ENCODE measurements around the gene OSBPL8.
A peak's percentile ranks its signal among the peaks of the same experiment; 100 is the strongest.

Gene OSBPL8

DNA sequence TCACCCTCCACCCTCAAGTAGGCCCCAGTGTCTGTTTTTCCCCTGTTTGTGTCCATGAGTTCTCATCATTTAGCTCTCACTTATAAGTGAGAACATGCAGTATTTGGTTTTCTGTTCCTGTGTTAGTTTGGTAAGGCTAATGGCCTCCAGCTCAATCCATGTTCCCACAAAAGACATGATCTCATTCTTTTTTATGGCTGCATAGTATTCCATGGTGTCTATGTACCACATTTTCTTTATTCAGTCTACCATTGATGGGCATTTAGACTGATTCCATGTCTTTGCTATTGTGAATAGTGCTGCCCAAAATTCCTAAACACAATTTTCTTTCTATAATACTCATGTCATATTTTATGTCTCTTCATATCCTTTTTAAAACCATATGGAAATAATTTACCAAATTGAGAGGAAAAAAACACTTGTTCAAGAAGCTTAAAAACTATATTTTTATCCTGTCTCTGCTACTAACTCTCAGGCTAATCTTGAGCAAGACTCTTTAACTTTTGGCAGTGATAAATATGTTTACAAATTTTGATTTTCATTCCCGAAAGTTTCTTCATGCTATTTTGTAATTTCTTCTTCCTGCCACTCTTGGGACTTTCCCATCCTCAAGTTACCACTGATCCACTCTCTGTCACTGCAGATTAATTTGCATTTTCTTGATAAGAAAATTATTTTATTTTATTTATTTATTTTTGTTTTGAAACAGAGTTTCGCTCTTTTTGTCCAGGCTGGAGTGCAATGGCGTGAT is 28.0 kb upstream of the OSBPL8 start:
- no peak overlapping the region for H3K27ac ChIP-seq
- TF ChIP-seq, protein P1, sequence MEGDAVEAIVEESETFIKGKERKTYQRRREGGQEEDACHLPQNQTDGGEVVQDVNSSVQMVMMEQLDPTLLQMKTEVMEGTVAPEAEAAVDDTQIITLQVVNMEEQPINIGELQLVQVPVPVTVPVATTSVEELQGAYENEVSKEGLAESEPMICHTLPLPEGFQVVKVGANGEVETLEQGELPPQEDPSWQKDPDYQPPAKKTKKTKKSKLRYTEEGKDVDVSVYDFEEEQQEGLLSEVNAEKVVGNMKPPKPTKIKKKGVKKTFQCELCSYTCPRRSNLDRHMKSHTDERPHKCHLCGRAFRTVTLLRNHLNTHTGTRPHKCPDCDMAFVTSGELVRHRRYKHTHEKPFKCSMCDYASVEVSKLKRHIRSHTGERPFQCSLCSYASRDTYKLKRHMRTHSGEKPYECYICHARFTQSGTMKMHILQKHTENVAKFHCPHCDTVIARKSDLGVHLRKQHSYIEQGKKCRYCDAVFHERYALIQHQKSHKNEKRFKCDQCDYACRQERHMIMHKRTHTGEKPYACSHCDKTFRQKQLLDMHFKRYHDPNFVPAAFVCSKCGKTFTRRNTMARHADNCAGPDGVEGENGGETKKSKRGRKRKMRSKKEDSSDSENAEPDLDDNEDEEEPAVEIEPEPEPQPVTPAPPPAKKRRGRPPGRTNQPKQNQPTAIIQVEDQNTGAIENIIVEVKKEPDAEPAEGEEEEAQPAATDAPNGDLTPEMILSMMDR (conservative IDR thresholded peaks at IDR 0.05): no peak

- TF ChIP-seq, protein P1 (conservative IDR thresholded peaks at IDR 0.05): peak; percentile 88
- H3K27ac ChIP-seq: no peak overlapping the region
Observed at GRCh38 chr12:76586764-76587395, 27.3 kb upstream of the OSBPL8 start.

- TF ChIP-seq, protein P1 (conservative IDR thresholded peaks at IDR 0.05): no peak
- H3K27ac ChIP-seq: no peak overlapping the region
Observed at GRCh38 chr12:76583301-76583700, 23.7 kb upstream of the OSBPL8 start.

GRCh38 chr12:76573840-76574373 is 14.3 kb upstream of the OSBPL8 start:
- TF ChIP-seq, protein P1 (conservative IDR thresholded peaks at IDR 0.05): no peak
- no peak overlapping the region for H3K27ac ChIP-seq

- H3K27ac ChIP-seq: no peak overlapping the region
- TF ChIP-seq, protein P1 (conservative IDR thresholded peaks at IDR 0.05): no peak
Observed at GRCh38 chr12:76571256-76571655, 11.7 kb upstream of the OSBPL8 start.

- TF ChIP-seq, protein P1 (conservative IDR thresholded peaks at IDR 0.05): no peak
- H3K27ac ChIP-seq: peak overlapping the region; percentile 69
Observed at GRCh38 chr12:76569685-76570604, 10.4 kb upstream of the OSBPL8 start.
